PC-3 (cell line): ENCODE data around the gene BLCAP.

Experiments used
- CTCF ChIP-seq: fragments of 300-600 bp; sonication (generic); conservative IDR thresholded peaks from 2 replicates; pipeline ENCODE4 v1.5.1; 2017; ENCODE audit warnings: antibody characterized with exemption, low read depth, mild to moderate bottlenecking, low read length
- EZH2 ChIP-seq: fragments of 300-600 bp; sonication (generic); IDR thresholded peaks from one replicate; pipeline ENCODE4 v1.6.1; 2017; ENCODE audit warnings: antibody characterized with exemption, mild to moderate bottlenecking, low read length; ENCODE audit not compliant: unreplicated experiment

- TF ChIP-seq EZH2 = no peak
- TF ChIP-seq CTCF = no peak
Measured at GRCh38 chr20:37529968-37530600, 2.4 kb upstream of the BLCAP start.
